ENCODE data around the gene THRB. TPM values are rescaled to one million over a fixed set of nuclear protein-coding genes. Genes with fewer than 3 reads are reported as not detected.

Gene THRB
- total RNA-seq, 4 donors from 2014 or later, result 29.2 to 38.5 (median 36.3) TPM

DNA sequence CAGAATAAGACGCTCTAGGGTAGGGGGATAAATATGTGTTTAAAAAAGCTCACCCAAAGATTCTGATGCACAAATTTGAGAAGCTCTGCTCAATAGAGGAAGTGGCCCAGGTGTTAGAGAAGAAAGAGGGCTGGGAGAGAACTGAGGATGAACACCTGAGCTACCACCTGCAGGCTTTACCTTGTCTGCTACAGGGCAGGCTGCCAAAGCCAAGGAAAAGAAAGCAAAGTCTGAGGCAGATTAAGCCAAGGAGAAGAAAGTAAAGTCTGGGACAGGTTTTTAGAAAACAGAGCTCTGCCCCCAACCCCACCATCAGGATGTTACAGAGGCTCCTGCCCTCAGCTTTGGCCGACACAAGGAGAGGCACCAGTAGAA, 92.9 kb downstream of the THRB start:
- TF ChIP-seq, protein P1, sequence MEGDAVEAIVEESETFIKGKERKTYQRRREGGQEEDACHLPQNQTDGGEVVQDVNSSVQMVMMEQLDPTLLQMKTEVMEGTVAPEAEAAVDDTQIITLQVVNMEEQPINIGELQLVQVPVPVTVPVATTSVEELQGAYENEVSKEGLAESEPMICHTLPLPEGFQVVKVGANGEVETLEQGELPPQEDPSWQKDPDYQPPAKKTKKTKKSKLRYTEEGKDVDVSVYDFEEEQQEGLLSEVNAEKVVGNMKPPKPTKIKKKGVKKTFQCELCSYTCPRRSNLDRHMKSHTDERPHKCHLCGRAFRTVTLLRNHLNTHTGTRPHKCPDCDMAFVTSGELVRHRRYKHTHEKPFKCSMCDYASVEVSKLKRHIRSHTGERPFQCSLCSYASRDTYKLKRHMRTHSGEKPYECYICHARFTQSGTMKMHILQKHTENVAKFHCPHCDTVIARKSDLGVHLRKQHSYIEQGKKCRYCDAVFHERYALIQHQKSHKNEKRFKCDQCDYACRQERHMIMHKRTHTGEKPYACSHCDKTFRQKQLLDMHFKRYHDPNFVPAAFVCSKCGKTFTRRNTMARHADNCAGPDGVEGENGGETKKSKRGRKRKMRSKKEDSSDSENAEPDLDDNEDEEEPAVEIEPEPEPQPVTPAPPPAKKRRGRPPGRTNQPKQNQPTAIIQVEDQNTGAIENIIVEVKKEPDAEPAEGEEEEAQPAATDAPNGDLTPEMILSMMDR (IDR thresholded peaks at IDR 0.05; ENCODE audit: low read depth), result no peak

DNA sequence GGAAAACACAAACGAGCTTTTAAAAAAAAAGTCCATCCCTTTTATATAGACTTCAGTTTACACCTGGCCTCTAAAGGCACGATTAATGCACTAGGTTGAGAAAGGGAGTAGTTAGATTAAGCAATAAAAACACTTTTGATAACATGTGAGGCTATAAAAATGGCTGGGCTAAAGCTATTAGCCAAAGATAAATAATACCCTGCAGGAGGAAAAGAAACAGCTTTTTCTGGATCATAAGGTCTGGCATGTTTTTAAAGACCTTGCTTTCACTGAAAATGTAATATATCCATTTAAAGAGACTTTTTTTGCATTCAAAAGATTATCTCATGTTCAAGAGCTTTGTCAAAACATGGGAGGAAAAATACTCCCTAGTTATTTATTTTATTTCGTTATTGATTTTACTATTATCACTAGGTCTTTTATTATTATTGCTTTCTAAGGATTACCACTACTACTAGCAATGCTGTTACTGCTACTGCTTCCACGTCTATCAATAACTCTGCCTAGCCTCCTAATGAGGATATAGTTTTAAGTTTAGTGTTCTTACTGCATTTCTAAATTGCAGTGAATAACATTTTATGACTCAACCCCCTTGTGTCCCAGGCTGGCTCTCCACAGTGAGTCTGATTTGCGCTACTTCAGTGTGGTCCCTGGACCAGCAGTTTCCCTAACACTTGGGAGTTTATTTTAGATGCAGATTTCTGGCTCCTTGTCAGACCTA, 93.4 kb downstream of the THRB start:
- TF ChIP-seq, protein P1 (IDR thresholded peaks at IDR 0.05; ENCODE audit: low read depth), result no peak

DNA sequence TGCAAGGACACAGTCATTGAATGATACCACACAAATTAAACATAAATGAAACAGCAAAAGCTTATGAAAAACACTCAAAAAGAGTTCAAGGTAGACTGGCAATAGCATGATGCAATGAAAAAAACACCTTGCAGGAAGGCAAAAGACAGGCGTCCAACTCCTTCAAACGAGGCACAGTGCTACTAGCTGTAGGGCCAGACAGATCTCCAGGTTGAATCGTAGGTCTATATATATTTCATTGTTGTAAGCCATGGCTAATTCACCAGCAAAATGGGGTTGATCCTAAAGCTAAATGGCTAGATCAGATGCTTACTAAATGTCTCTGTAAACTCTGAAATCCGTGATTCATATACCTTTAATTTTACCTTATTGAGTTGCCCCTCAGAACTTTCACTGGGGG, 94.2 kb downstream of the THRB start:
- TF ChIP-seq, protein P1 (IDR thresholded peaks at IDR 0.05; ENCODE audit: low read depth), result no peak

DNA sequence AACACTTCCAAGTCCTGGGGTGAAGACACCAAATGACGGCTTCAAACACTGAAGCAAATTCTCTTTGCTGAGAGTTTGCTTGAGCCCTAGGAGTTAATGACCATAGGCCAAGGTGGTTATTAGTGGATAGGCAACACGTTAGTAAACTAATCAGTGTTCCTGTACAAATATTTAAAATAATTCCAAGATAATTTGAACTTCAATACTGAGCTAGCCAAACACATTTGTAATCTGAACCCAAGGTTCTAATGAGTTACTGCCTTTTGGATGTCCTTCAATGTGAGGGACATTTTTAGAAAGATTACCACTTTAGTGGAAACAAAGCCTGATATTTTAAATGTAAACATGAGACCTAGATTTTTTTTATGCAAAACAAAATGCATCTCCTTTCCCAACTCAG, 94.6 kb downstream of the THRB start:
- TF ChIP-seq, protein P1 (IDR thresholded peaks at IDR 0.05; ENCODE audit: low read depth), result no peak

DNA sequence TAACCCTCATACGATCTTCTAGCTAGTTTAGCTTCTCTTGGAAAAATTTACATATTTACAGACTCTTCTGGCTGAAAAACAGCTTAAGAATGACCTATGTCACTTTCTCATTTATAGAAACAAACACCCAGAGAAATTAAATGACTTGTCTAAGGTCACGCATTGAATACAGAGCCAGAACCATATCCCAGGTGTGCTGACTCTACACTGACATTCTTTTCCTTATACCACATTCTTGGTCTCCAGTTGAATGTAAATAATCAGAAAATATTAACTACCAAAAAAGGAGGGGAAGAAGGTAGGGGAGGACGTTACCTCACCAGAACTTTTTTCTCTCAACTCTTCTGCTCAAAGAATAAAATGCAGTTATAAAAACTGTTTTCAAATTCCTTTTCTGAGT, 95.0 kb downstream of the THRB start:
- TF ChIP-seq, protein P1 (IDR thresholded peaks at IDR 0.05; ENCODE audit: low read depth), result no peak

DNA sequence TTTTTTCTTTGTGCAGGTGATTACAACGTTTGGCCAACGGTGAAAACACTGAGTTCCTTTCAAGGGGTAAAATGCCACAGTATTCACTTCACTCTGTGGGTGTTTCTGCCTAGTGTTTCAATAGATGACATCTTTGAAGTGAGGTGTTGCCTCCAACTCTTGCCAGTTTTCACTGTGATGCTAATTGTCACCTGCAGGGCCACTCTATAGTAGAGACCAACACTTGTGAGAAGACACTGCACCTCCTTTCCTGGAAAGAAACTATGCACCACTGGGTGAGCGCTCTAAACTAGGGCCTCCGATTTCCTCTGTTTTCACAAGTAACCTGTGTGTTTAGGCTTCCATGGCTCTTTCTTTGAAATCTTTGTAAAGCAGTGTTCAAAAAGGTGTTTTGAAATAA, 98.3 kb downstream of the THRB start:
- TF ChIP-seq, protein P1 (IDR thresholded peaks at IDR 0.05; ENCODE audit: low read depth), result no peak

DNA sequence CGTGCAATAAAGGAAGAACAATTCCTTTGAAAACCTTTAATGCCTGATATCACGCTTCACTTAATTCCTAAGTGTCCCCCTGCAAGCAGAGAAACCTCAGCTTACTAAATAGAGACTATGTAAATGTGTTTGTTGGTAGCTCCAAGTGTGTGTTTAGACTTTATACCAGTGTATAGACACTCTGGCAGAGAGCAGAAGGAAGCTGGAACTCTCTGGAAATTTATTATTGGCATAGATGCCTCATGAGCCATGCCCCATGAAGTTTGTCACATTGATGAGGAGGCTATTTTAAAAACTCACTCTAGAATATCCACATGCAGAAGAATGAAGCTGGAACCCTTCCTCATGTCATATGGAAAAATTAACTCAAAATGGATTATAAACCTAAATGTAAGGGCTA, 99.9 kb downstream of the THRB start:
- TF ChIP-seq, protein P1 (IDR thresholded peaks at IDR 0.05; ENCODE audit: low read depth), result no peak

All from subcutaneous adipose tissue (tissue), 4 donors.